AG08395 (cell line): Measurements from ENCODE around the gene HOPX.
"Not testable (repeated sequence)": the region's sequence is repeated elsewhere in the genome, so short reads cannot be mapped to it uniquely, and the experiment has no call there.

Source experiments
- DNase-seq: peaks from one replicate; pipeline ENCODE4 v3.0.0; 2012; ENCODE audit warnings: mixed read lengths, low spot score

The HOPX gene

DNA sequence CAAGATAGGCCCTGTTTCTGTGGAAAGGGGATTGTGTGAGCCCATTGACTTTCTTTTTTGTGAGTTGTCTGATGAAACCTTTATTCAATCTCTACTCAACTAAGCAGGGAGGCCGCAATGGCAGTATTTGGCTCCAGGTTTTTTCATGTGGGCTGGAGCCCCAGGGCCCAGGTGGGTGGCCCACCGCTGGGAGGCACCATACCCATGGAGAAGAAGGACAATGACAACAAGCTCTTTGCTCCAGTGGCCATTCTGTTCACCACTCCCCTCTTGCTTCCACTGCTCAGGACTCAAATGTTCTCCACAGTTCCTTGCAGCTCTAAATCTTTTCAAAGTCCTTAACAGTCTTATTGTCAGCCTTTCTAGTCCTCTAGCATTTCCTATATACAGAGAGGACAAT lies 54.1 kb downstream of the HOPX start:
- DNase-seq, result no peak

DNA sequence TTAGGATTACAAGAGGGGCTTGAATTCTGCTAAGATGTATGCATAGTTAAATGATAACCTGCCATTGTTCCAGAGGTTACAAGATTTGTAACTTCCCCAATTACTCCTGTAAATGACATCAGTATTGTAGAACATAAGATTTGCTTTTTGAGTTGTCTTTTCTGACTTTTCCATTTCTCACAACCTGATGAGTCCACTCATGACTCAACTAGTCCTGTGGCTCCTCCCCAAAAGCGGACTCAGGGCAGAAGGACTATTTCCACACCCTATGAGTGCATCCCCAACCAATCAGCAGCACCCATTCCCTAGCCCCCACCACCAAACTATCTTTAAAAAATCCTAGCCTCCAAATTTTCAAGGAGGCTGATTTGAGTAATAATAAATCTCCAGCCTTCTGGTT lies 54.7 kb downstream of the HOPX start:
- DNase-seq, result no peak

DNA sequence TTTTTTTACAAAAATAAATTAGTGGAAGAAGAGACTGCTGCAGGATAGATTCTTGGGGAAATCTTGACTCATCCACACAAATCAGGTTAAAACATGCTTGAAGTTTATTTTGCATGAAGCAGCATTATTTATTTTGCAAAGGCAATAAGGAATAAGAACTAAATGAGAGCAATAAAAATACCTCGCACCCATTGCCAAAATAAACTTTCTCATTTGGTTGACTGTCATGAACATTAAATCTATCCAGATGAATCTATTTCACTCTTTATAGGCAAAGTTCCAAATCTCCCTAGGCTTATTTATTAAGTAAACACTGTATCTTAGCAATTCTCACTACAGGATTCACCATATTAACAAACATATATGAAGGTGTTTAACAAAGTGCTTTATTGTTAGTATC lies 58.9 kb downstream of the HOPX start:
- DNase-seq, result no peak

DNA sequence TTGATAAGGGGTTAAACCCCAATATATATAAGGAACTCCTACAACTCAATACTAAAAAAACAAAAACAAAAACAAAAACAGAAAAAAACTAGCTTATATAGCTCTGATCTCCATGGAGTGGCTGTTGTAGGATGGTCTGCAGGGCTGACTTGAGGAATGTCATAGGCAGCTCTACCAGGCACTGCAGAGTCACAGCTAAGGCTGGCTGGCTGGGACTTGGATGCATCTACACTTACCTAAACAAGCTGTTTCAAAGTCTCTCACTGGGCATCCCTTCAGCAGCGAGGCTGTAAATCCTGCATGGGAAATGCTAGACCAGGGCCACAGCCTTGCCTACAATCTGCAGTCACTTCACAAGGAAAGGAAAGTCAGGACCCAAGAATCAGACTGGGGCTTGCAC lies 61.3 kb downstream of the HOPX start:
- no peak for DNase-seq

DNA sequence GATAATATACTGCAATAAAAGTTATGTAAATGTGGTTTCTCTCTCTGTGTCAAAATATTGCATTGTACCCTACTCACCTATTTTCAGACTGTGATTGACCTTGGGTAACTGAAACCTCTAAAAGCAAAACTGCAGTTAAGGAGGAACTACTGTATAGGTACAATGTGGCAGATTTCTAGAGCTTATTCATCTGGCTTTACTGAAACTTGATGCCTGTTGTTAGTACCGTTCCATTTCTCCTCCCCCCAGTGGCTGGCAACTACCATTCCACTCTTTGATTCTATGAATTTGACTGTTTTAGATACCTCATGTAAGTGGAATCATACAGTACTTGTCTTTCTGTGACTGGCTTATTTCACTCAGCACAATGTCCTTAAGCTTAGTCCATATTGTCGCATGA lies 61.9 kb downstream of the HOPX start:
- no peak for DNase-seq

DNA sequence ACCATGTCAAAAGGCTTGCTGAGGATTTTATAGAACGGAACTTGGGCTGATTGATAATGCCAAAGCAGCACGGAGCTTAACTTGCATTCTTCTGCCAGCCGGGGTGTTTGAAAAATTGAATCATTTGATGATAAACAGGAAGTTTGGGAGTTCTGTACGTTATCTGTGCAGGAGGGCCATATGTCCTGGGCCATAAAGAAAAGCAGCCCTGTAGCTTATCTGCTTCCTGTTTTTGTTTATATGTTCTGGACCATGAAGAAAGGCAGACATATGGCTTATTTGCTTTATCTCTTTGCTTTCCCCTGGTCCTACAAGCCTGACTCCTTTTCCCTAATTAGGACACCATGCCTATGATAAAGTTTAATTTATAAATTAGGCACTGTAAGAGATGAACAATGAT lies 62.4 kb downstream of the HOPX start:
- DNase-seq, result no peak

DNA sequence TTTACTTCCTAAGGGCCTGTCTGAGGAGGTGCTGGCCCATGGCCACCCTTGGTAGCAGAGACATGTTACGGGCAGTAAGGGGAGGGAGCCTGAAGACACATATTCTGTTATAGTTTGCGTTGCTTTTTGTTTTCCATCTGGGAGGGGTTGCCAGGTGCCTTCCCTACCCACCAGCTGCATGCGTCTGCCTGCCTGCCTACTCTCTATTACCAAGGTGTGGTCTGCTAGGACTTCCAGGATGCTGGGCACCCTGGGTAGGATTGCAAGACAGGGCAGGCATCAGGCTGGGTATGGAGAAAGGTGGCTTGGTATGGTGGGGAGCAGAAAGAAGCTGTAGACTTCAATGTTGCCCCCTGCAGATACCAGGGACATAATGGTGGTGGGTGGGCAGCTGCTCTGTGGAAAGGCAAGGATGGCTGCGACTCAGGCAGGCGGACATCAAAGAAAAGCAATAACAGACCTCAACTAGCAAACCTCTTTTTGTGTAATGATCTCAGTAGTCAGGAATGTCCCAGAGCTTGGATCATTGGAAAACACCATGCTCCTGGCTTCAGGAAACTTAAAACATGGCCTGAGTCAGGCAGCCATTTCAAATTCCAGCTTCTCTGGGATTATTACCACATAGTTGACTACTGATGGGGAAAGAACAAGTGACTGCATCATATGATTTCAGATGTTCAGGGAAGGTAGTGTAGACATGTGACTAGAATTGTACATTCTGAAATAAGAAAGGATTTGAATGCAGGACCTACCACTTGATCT lies 67.8 kb downstream of the HOPX start:
- DNase-seq, result peak; percentile 64

DNA sequence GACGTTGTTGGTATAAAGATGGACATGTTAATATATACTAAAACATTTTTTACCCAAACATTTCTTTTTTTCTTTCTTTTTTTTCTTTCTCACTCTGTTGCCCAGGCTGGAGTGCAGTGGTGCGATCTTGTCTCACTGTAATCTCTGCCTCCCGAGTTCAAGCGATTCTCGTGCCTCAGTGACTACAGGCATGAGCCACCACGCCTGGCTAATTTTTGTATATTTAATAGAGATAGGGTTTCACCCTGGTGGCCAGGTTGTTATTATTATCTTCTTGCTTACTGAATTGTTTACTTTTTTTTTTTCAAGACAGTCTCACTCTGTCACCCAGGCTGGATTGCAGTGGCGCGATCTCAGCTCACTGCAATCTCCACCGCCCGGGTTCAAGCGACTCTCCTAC lies 68.8 kb downstream of the HOPX start:
- DNase-seq, result no peak

DNA sequence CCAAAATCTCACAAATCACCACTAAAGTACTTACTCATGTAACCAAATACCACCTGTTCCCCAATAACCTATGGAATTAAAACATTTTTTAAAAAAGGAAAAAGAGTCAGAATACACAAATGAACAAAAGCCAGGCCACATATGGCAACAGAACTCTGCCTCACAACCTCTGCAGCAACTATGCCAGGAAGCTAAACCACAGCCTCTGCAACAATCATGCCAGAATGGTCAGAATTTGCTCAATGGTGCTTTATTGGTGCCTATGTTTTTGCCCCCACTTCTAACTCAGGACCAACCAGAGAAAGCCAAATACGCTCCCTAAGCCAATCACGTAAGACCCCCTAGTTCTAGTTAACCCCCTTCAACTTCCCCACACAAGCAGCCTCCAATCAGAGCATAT lies 69.6 kb downstream of the HOPX start:
- DNase-seq, result peak; percentile 29

DNA sequence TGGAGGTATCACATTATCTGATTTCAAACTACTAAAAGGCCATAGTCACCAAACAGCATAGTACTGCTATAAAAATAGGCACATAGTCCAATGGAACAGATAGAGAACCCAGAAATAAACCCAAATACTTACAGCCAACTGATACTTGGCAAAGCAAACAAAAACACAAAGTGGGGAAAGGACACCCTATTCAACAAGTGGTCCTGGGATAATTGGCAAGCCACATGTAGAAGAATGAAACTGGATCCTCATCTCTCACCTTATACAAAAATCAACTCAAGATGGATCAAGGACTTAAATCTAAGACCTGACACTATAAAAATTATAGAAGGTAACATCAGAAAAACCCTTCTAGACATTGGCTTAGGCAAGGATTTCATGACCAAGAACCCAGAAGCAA lies 70.9 kb downstream of the HOPX start:
- not testable (repeated sequence) for DNase-seq

DNA sequence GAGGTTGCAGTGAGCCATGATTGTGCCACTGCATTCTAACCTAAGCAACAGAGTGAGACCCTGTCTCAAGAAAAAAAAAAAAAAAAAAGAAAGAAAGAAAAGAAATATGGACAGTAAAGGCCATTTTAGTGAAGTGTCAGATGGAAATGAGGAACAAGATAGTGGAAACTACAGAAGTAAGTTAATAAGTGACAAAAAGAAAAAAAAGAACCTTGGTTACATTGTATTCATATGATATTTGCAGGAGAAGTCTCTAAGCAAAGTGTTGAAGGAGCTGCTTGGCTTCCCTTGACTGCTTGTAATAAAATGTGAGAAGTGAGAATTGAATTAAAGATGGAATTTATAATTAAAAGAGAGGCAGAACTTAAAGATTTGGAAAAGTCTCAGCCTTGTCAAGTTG lies 73.2 kb downstream of the HOPX start:
- no peak for DNase-seq

DNA sequence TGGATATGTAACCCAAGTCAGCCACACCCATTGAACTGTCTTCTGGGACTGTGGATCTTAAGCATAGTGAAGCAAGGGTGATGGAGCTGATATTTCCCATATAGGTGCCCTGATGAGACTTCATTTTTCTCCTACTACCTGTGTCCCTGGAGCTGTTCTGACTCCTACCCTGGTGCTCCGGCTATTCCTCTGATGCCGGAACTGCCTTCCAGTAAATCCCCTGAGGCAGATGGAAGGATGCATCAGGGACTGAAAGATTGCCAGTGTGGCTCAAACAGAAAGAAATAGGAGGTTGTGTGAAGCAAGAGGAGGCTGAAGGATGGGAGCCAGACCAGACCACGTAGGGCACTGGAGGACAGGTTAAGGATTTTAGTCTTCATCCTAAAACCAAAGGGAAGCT lies 74.7 kb downstream of the HOPX start:
- DNase-seq, result no peak

DNA sequence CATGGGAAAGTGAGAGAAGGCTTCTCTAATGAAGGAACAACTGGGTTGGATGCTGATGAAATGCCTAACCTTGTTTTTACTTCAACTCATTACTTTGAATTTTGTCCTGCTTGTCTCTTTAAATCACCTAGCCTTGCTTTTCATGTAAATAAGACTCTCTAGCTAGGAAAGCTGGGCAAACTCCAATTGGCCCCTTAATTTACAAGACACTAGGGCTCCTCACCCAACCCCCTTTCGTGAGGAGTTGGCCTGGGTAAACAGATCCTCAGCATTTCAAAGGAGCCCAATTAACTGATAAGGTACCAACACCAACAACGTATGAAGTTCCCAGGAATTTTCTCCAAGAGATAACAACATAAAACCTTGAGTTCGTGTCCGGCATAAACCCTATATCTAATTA lies 75.6 kb downstream of the HOPX start:
- DNase-seq, result not testable (repeated sequence)

DNA sequence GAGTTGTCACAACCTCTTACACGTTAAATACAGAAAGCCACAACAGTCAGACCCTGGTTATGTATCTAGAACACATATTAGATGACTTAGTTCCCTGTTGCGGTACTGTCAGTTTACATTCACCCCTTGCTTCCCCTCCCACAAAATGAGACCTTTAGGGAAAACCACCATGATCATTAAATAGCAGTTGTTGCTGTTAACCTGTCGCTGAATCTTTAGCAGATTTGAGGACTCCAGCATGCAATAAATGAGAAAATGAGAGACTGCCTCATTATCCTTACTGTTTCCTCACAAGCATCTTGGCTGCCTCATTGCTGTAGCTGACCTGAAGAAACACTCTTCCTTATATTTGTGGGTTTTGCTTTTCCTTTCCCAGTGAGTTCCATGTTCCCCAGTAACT lies 77.8 kb downstream of the HOPX start:
- no peak for DNase-seq
